ENCODE data around the gene USH1G.
"Not testable (repeated sequence)": the region's sequence is repeated elsewhere in the genome, so short reads cannot be mapped to it uniquely, and the experiment has no call there.

Gene USH1G

GRCh38 chr17:74930535-74931036, 7.5 kb upstream of the USH1G start:
- no peak for DNase-seq (ENCODE audit: low read depth)

DNA sequence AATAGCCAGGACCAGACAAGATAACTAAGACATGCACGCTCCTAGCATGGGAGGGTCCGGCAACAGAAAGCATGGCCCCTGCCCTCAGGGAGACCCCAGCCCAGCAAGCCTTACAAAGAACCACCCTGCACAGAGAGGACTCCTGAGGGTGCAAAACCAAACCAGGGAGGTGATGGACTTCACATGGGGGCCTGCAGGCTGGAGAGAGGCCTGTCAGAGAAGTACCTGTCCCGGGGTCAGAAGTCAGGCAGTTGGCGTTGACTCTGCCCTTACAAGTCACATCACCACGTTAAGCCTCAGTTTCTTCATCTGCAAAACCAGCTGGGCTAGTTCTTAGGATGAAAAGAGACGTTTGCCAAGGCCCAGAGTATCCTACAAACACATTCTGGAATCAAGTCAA, 5.7 kb upstream of the USH1G start:
- DNase-seq (ENCODE audit: low read depth): no peak

DNA sequence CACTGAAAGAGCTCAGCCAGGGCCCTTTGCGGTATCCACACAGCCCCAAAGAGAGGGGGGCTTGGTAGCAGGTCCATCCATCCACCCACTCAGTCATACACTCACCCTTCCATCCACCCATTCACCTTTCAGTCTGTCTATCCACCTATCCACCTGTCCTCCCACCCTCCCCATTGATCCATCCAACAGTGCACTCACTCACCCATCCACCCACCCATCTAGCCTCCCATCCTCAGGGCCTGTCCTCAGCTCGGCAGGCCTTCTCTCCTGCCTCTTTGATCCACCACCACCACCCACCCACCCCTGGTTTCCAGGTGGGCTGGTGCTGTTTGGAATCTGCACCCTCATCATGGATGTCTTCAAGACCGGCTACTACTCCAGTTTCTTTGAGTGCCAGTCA, 2.2 kb upstream of the USH1G start:
- no peak for DNase-seq (ENCODE audit: low read depth)

- DNase-seq (ENCODE audit: low read depth): no peak
Observed at GRCh38 chr17:74924250-74924948, 1.3 kb upstream of the USH1G start, which contains the start of gene OTOP2. OTOP2 (plus strand) TSS chr17:74924273; CDS start chr17:74924633, 360 bp downstream.

- no peak for DNase-seq (ENCODE audit: low read depth)
Observed at GRCh38 chr17:74923538-74924249, 639 bp upstream of the USH1G start.

DNA sequence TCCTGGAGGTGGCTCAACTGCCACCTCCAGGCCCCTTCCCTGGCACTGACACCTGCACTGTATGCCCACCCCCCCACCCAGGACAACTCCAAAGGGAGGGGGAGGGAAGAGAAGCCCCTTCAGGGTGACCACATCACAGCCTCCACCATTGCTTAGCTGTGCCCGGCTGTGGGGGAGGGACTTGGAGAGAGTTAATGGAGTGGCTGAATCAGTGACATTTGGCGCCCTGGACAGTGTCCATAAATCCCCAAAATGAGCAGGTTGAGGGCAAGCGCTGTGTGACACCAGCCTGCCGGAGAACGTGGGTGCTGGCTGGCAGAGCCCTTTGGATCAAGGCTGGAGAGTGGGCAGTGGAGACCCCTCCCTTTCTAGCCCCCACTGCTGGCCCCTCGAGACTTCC, 883 bp downstream of the USH1G start:
- no peak for DNase-seq (ENCODE audit: low read depth)

DNA sequence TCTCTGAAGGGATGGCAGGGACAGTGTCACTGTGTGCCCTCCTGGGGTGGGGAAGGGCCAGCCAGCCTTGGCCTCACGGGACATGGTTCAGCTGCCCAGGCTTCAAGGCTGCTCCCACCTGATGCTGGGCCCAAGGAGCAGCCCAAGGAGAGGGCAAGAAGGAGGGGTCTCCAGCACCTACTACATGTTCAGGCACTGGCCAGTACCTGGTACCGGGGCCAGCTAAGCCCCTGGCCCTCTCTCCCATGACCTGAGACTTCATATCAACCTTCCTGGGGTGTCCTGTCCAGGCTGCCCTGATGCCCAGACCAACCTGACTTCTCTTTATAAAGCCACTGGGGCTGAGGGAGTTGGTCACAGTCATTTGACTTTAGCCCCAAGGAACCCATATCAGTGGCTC, 1.3 kb downstream of the USH1G start:
- no peak for DNase-seq (ENCODE audit: low read depth)

GRCh38 chr17:74921026-74921681, 1.9 kb downstream of the USH1G start:
- no peak for DNase-seq (ENCODE audit: low read depth)

GRCh38 chr17:74920642-74921025, 2.4 kb downstream of the USH1G start:
- no peak for DNase-seq (ENCODE audit: low read depth)

DNA sequence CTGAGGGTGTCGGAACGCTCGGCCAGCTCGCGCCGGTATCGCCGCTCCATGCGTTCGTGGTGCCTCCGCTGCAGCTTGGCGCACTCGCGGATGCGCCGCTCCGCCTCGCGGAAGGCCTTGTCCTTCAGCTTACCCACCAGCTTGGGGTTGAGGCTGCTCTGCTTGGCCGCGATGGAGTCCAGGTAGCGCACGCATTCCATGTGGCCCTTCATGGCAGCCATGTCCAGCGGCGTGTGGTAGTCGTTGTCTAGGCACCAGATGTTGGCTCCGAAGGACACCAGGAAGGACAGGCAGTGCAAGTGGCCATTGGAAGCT, 2.8 kb downstream of the USH1G start:
- DNase-seq (ENCODE audit: low read depth): no peak

DNA sequence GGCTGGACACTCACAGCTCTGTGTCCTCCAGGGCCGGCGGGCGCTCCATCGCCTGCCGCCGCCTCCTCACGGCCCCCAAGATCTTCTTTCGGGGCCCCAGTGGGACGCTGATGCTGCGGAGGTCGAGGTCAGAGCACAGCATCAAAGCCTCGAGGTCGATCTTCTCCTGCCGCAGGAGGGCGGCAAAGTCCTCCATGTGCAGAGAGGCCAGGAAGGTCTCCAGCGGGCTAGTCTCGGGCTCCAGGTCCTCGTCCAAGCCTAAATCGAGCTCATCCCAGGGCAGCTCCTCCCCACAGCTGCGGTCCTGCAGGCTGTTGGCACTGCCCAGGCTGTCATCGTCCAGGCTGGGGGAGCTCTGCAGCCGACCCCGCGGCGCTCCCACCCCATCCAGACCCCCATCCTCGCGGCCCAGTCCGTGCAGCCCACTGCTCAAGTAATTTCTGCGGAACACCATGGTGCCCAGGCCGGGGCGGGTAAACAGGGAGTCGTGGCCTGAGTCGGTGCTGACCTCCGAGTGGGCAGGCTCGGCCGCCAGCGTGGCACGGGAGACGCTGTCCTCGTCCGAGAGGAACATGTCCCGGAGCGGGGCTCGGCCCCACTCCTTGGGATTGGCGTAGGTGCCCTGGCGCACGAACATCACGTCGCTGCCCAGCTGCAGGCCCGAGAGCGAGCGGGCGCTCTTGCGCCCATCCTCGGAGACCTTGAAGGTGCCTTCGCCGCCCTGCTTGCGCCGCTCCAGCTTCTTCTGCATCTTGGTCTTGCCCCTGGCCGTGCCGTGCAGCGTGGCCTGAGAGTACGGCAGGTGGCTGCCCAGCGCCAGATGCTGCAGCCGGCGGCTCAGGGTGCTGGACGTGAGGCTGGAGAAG, 3.4 kb downstream of the USH1G start:
- DNase-seq (ENCODE audit: low read depth): no peak

DNA sequence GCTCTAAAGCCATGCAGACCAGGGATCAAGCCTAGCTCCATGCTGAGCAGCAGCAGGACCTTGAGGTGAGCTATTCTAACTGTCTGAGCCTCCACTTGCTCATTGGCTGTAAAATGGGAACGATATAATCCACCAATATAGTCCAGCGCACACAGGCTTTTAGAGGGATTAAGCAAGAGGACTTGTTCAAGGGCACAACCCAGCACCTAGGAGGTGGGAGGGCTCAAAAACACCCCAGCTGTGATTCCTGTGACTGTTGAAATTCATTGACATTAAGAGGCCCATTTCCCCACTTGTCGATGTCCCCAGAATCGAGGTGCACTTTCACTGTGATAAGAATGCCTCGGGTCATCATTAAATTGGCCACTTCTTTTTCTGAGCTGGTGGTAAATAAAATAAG, 4.1 kb downstream of the USH1G start:
- no peak for DNase-seq (ENCODE audit: low read depth)

DNA sequence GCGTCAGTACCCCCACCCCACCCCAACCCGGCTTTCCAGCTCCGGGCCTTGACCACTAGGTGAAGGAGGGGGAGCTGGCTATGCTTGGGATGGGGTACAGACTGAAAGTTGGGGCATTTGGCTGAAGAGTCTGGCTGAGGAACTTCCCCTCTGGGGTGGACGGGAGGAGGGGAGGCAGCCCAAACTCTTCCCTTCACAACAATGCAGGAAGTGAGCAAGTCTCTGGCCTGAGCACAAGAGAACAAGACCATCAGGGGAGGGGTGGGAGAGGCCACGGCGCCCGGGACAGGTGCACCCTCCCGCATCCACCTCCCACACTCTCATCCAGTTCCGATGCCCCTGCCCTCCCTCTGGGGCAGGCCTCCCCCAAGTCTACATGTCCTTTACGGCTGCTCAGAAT, 5.6 kb downstream of the USH1G start:
- no peak for DNase-seq (ENCODE audit: low read depth)

DNA sequence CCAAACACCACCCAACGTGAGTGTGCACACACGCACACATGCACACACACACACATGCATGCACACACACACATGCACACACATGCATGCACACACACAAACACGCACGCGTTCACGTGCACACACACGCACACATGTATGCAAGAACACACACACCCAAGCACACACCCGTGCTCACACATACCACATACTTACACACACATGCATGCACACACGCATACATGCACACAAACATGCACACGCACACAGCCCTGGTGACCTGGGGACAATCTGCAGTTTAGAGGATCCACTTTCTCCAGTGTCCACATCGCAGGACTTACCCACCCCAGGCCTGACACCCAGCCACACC, 6.2 kb downstream of the USH1G start:
- no peak for DNase-seq (ENCODE audit: low read depth)

GRCh38 chr17:74916136-74916850, 6.8 kb downstream of the USH1G start:
- no peak for DNase-seq (ENCODE audit: low read depth)

- DNase-seq (ENCODE audit: low read depth): not testable (repeated sequence)
Observed at GRCh38 chr17:74911423-74911822, 11.6 kb downstream of the USH1G start.

- not testable (repeated sequence) for DNase-seq (ENCODE audit: low read depth)
Observed at GRCh38 chr17:74909097-74909496, 14.0 kb downstream of the USH1G start.

DNA sequence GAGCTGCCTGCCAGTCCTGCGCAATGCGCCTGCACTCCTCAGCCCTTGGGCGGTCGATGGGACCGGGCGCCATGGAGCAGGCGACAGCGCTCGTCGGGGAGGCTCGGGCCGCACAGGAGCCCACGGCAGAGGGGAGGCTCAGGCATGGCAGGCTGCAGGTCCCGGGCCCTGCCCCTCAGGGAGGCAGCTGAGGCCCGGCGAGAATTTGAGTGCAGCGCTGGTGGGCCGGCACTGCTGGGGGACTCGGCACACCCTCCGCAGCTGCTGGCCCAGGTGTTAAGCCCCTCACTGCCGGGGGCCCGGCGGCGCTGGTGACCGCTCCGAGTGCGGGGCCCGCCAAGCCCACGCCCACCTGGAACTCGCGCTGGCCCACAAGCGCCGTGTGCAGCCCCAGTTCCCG, 16.0 kb downstream of the USH1G start:
- no peak for DNase-seq (ENCODE audit: low read depth)

- not testable (repeated sequence) for DNase-seq (ENCODE audit: low read depth)
Observed at GRCh38 chr17:74906214-74906793, 16.8 kb downstream of the USH1G start.

DNA sequence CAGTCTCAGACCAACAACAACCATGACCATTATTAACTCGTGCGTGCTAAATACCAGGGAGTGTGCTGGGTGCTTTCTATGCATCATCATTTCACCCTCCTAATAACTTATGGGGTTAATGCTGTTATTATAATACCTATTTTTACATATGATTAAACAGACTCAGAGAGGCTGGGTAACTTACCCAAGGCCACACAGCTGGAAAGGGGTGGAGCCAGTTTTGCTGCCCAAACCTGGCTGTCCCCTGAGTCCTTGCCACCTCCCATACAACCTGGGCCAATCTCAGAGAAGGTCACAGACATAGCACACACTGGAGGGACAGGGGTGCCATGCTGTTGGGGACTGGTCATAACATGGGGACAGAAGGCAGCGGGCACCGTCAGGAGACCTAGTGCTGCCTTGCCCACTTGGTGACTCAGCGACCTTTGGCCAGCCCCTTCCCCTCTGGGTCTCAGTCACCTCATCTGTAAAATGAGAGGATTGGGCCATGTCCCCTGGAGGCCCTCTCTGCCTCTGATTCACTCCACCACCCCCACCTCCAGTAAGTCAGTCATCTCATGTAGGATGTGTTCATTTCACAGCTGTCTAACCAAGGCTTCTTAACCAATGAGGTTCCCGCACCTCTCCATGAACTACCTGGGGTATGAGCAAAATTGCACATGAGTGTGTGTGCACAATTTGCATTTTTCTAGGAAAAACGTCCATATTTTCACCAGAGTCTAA, 18.2 kb downstream of the USH1G start:
- no peak for DNase-seq (ENCODE audit: low read depth)

GRCh38 chr17:74903671-74904070, 19.4 kb downstream of the USH1G start:
- DNase-seq (ENCODE audit: low read depth): no peak
